ENCODE measurements around the gene ADAMTS2. TPM values are rescaled to one million over a fixed set of nuclear protein-coding genes. Genes with fewer than 3 reads are reported as not detected.

ADAMTS2 gene
- 0.12 TPM for total RNA-seq (2013)
- polyA plus RNA-seq (1 to 10 TPM in 1 of 3 donors, under 1 TPM in 1, not detected in 1; 0.74 to 2.3 TPM), polyA minus RNA-seq (0.72 and 1.1 TPM in 2 replicates), total RNA-seq (0.04 to 3.2 (median 0.86) reads per million in 11 experiments)

DNA sequence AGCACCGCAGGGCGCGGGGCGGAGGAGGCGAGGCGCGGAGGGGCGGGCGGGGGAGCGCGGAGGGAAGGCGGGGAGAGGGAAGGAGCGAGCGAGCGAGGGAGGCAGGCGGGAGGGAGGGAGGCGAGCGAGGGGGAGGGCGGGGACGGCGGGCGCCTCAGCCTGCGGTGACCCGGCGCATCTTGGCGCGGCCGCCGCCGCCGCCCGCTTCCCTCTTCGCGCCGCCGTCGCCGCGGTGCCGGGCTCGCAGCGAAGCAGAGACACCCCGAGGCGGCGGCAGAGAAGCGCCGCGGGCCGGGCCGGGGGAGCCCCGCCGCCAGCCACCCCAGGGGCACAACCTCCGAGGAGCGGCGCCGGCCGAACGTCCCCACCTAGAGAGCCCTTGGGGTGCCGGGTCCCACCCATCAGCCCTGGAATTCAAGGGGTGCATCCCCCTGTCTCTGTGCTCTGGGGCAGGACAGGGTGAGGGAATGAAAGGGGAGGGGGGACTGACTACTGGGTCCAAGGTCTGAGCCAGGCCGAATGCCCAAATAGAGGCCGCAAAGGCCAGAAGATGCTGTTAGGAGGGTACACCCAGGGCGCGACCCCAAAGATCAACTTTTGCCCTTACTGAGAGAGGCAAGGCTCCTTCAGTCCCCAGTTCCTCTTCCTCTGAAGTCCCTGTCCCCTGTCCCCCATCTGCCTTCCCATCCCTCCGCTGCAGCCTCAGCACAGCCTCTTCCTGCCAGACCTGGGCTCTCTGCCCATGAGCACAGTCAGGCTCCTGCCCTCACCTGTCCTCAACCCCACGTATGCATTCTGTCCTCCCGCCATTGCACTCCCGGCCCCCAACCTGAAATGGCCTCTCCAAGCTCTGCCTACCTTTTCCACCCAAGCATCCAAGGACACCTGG is at the start of gene ADAMTS2:
ADAMTS2 (minus strand) TSS at position 29 of the 889 bp plus-strand sequence. CDS start 133 bp downstream, outside the sequence.
- H3K4me3 Mint-ChIP-seq, result peak within 1 kb of the TSS; percentile 56 to 86
- intact Hi-C loops (cut with micrococcal nuclease), result no loop called here
- H3K27ac Mint-ChIP-seq, result no peak within 1 kb of the TSS
- no peaks in the 10 kb centered on the region for H3K36me3 ChIP-seq (replicated peaks in 1 of 2; ENCODE audit: control insufficient read depth in 1 of 2, insufficient read depth in 2 of 2, low read length in 2 of 2)
- no peak for TF ChIP-seq CTCF (IDR thresholded peaks at IDR 0.05)
- H3K9me3 ChIP-seq (replicated peaks in 1 of 2; ENCODE audit: control insufficient read depth in 1 of 2, insufficient read depth in 1 of 2, low read length in 2 of 2), result peaks cover 0 to 12% of the 10 kb centered on the region in 2 donors
- peak within 1 kb of the TSS; percentile 4 to 64 (median 26) for H3K4me3 ChIP-seq (replicated peaks in 1 of 3; ENCODE audit: low read depth in 2 of 3, low read length in 3 of 3)
- H3K79me2 ChIP-seq (ENCODE audit: insufficient read depth, low read length), result no peaks in the 10 kb centered on the region
- 6% methylated on average over 53 of the region's 67 CpGs for WGBS (ENCODE audit: insufficient coverage)
- H3K36me3 Mint-ChIP-seq, result peaks cover 0 to 8% of the 10 kb centered on the region in 2 donors
- H3K27me3 ChIP-seq (ENCODE audit: control insufficient read depth in 2 of 2, insufficient read depth in 2 of 2, low read length in 2 of 2), result peaks cover 19 to 75% of the 10 kb centered on the region in 2 donors
- peak within 1 kb of the TSS; percentile 68 for H3K4me2 ChIP-seq (replicated peaks; ENCODE audit: extremely low read depth, low read length, poor library complexity, severe bottlenecking)
- peak within 1 kb of the TSS; percentile 35 for H2AFZ ChIP-seq (ENCODE audit: insufficient read depth, low read depth, low read length, poor library complexity, severe bottlenecking)
- DNase-seq, result peak in 1 of 3 donors; percentile 22
- H4K20me1 ChIP-seq (ENCODE audit: insufficient read depth, low read length), result no peaks in the 10 kb centered on the region
- no peak within 1 kb of the TSS for H3K27ac ChIP-seq (ENCODE audit: low read depth in 1 of 2, low read length in 2 of 2)
- peaks cover 10 to 20% of the 10 kb centered on the region in 2 donors for H3K4me1 ChIP-seq (ENCODE audit: control insufficient read depth in 1 of 2, insufficient read depth in 2 of 2, low read length in 2 of 2)
- peaks cover 19% of the 10 kb centered on the region for H3K4me1 Mint-ChIP-seq
- no peak within 1 kb of the TSS for H3K9ac ChIP-seq (ENCODE audit: insufficient read depth, low read length, poor library complexity, severe bottlenecking)
- H3K27me3 Mint-ChIP-seq (ENCODE audit: low read depth in 3 of 3), result peaks cover 66 to 77% (median 71%) of the 10 kb centered on the region in 3 donors
- peaks cover 0 to 14% (median 6%) of the 10 kb centered on the region in 7 donors for H3K9me3 Mint-ChIP-seq

GRCh38 chr5:179393078-179393477 is 47.8 kb upstream of the ADAMTS2 start:
- Histone ChIP-seq H3K27ac (ENCODE audit: low read depth in 1 of 2, low read length in 2 of 2) (no peak overlapping the region), H3K4me2 (replicated peaks; ENCODE audit: extremely low read depth, low read length, poor library complexity, severe bottlenecking) (no peak overlapping the region), H3K27me3 (ENCODE audit: control insufficient read depth in 2 of 2, insufficient read depth in 2 of 2, low read length in 2 of 2) (no peaks in the 10 kb centered on the region), H2AFZ (ENCODE audit: insufficient read depth, low read depth, low read length, poor library complexity, severe bottlenecking) (no peak overlapping the region), H3K36me3 (replicated peaks in 1 of 2; ENCODE audit: control insufficient read depth in 1 of 2, insufficient read depth in 2 of 2, low read length in 2 of 2) (no peaks in the 10 kb centered on the region), H4K20me1 (ENCODE audit: insufficient read depth, low read length) (no peaks in the 10 kb centered on the region), H3K4me1 (ENCODE audit: control insufficient read depth in 1 of 2, insufficient read depth in 2 of 2, low read length in 2 of 2) (no peaks in the 10 kb centered on the region), H3K9me3 (replicated peaks in 1 of 2; ENCODE audit: control insufficient read depth in 1 of 2, insufficient read depth in 1 of 2, low read length in 2 of 2) (peaks cover 20 to 27% of the 10 kb centered on the region in 2 donors), H3K9ac (ENCODE audit: insufficient read depth, low read length, poor library complexity, severe bottlenecking) (no peak overlapping the region), H3K4me3 (replicated peaks in 1 of 3; ENCODE audit: low read depth in 2 of 3, low read length in 3 of 3) (no peak overlapping the region), H3K79me2 (ENCODE audit: insufficient read depth, low read length) (no peaks in the 10 kb centered on the region)
- Mint-ChIP-seq H3K27ac (no peak overlapping the region), H3K4me1 (peaks cover 2% of the 10 kb centered on the region), H3K27me3 (ENCODE audit: low read depth in 3 of 3) (peaks cover 2 to 5% (median 3%) of the 10 kb centered on the region in 3 donors), H3K4me3 (no peak overlapping the region), H3K9me3 (peaks cover 18 to 51% (median 42%) of the 10 kb centered on the region in 7 donors), H3K36me3 (no peaks in the 10 kb centered on the region)
- DNase-seq, result peak in 1 of 3 donors; percentile 24
- no peak for TF ChIP-seq CTCF (IDR thresholded peaks at IDR 0.05)
- intact Hi-C loops (cut with micrococcal nuclease), result no loop called here
- 100% methylated on average over 1 of the region's 4 CpGs for WGBS (ENCODE audit: insufficient coverage)
